Mesenchymal stem cell (in vitro differentiated cells and primary cell): Measurements from ENCODE around the gene DLL1.

Experiments
- DNase-seq: peaks from one replicate; pipeline ENCODE4 v3.0.0-alpha.2; 2013
- H2AFZ ChIP-seq: one replicate; pipeline ENCODE4 v1.6.1; 2013; ENCODE audit warnings: low read depth, mild to moderate bottlenecking, control low read depth, inconsistent platforms, low read length, moderate library complexity
- H2AK5ac ChIP-seq: 2 replicates; pipeline ENCODE4 v1.6.1; 2013; ENCODE audit warnings: low read length, moderate library complexity, mild to moderate bottlenecking, inconsistent platforms; ENCODE audit not compliant: severe bottlenecking
- H2BK120ac ChIP-seq: one replicate; pipeline ENCODE4 v1.6.1; 2013; ENCODE audit warnings: low read depth, mild to moderate bottlenecking, inconsistent platforms, low read length, moderate library complexity
- H2BK12ac ChIP-seq, 2 experiments: one replicate each; pipeline ENCODE4 v1.6.1; 2013; ENCODE audit warnings: inconsistent platforms in 2 of 2, low read length in 2 of 2, mild to moderate bottlenecking in 2 of 2, moderate library complexity in 2 of 2, control low read depth in 1 of 2
- H2BK15ac ChIP-seq: one replicate; pipeline ENCODE4 v1.6.1; 2013; ENCODE audit warnings: mild to moderate bottlenecking, low read depth, inconsistent platforms; ENCODE audit not compliant: poor library complexity, severe bottlenecking
- H2BK5ac ChIP-seq: 2 replicates; pipeline ENCODE4 v1.6.1; 2013; ENCODE audit warnings: low read depth, mild to moderate bottlenecking, low read length, control low read depth, inconsistent platforms; ENCODE audit not compliant: poor library complexity, severe bottlenecking
- H3K14ac ChIP-seq, 2 experiments: one replicate each; pipeline ENCODE4 v1.6.1; 2013; ENCODE audit warnings: inconsistent platforms in 2 of 2, low read length in 2 of 2, control low read depth in 1 of 2, mild to moderate bottlenecking in 1 of 2, moderate library complexity in 1 of 2
- H3K18ac ChIP-seq, 2 experiments: one replicate each; pipeline ENCODE4 v1.6.1; 2013; ENCODE audit warnings: inconsistent platforms in 2 of 2, low read length in 2 of 2, control low read depth in 1 of 2, low read depth in 1 of 2, mild to moderate bottlenecking in 1 of 2
- H3K23ac ChIP-seq, 2 experiments: one replicate each; pipeline ENCODE4 v1.6.1; 2013; ENCODE audit warnings: inconsistent platforms in 2 of 2, low read length in 2 of 2, mild to moderate bottlenecking in 2 of 2, moderate library complexity in 2 of 2, control low read depth in 1 of 2
- H3K27ac ChIP-seq: 2 replicates; pipeline ENCODE4 v1.5.1; 2013; ENCODE audit warnings: mild to moderate bottlenecking, moderate library complexity, low read length, control low read depth, inconsistent platforms; ENCODE audit not compliant: poor library complexity, severe bottlenecking
- H3K27me3 ChIP-seq, 2 experiments: 2 replicates each; pipeline versions ENCODE4 v1.6.1 to v1.7.0; 2013; ENCODE audit warnings: low read length in 2 of 2, mild to moderate bottlenecking in 2 of 2, moderate library complexity in 2 of 2, control low read depth in 1 of 2, inconsistent platforms in 1 of 2; ENCODE audit not compliant: control insufficient read depth in 1 of 2, insufficient read depth in 1 of 2
- H3K36me3 ChIP-seq, 2 experiments: 2 replicates each; pipeline versions ENCODE4 v1.6.1 to v1.7.0; 2013; ENCODE audit warnings: low read length in 2 of 2, control low read depth in 1 of 2, inconsistent platforms in 1 of 2, low read depth in 1 of 2, mild to moderate bottlenecking in 1 of 2; ENCODE audit not compliant: insufficient read depth in 2 of 2, control insufficient read depth in 1 of 2
- H3K4ac ChIP-seq, 2 experiments: one replicate each; pipeline ENCODE4 v1.6.1; 2013; ENCODE audit warnings: inconsistent platforms in 2 of 2, low read length in 2 of 2, mild to moderate bottlenecking in 2 of 2, moderate library complexity in 2 of 2, control low read depth in 1 of 2, low read depth in 1 of 2
- H3K4me1 ChIP-seq: 2 replicates; pipeline ENCODE4 v1.6.1; 2013; ENCODE audit warnings: low read depth, low read length, control low read depth; ENCODE audit not compliant: control insufficient read depth, insufficient read depth
- H3K4me2 ChIP-seq: 2 replicates; pipeline ENCODE4 v1.6.1; 2013; ENCODE audit warnings: low read length, mild to moderate bottlenecking, inconsistent platforms; ENCODE audit not compliant: poor library complexity, severe bottlenecking
- H3K4me3 ChIP-seq, 2 experiments: 2 replicates each; pipeline versions ENCODE4 v1.5.1 to v1.7.0; 2013; ENCODE audit warnings: low read length in 2 of 2, mild to moderate bottlenecking in 2 of 2, control low read depth in 1 of 2, low read depth in 1 of 2; ENCODE audit not compliant: insufficient read depth in 1 of 2
- H3K79me1 ChIP-seq: replicated peaks from 2 replicates; pipeline ENCODE4 v1.6.1; 2013; ENCODE audit warnings: mild to moderate bottlenecking, control low read depth, low read length, inconsistent platforms; ENCODE audit not compliant: poor library complexity, severe bottlenecking
- H3K9ac ChIP-seq: 2 replicates; pipeline ENCODE4 v1.7.0; 2013; ENCODE audit warnings: mild to moderate bottlenecking, low read length, moderate library complexity
- H3K9me3 ChIP-seq: 2 replicates; pipeline ENCODE4 v1.7.0; 2013; ENCODE audit warnings: mild to moderate bottlenecking, low read length; ENCODE audit not compliant: control insufficient read depth
- H4K8ac ChIP-seq: one replicate; pipeline ENCODE4 v1.6.1; 2013; ENCODE audit warnings: inconsistent platforms, mild to moderate bottlenecking, low read length, moderate library complexity
- H4K91ac ChIP-seq: one replicate; pipeline ENCODE4 v1.6.1; 2013; ENCODE audit warnings: mild to moderate bottlenecking, low read length, inconsistent platforms
- WGBS: methylation state at CpG from one replicate; pipeline ENCODE4 v1.1.7; 2013; ENCODE audit warnings: mixed read lengths; 5-methylcytosine and 5-hydroxymethylcytosine counted together

DLL1 gene

GRCh38 chr6:170257376-170257775, 33.5 kb downstream of the DLL1 start:
- no peak overlapping the region for H2BK120ac ChIP-seq
- no peak overlapping the region for H3K14ac ChIP-seq
- H3K9ac ChIP-seq, result no peak overlapping the region
- H3K36me3 ChIP-seq, result no peaks in the 10 kb centered on the region
- H2BK15ac ChIP-seq, result no peak overlapping the region
- H3K4ac ChIP-seq, result no peak overlapping the region
- H3K27ac ChIP-seq, result no peak overlapping the region
- H3K27me3 ChIP-seq, result peaks cover 15 to 44% of the 10 kb centered on the region in 2 experiments
- H2BK5ac ChIP-seq, result no peak overlapping the region
- DNase-seq, result no peak
- no peak overlapping the region for H2AK5ac ChIP-seq
- no peak overlapping the region for H3K4me2 ChIP-seq
- peaks cover 3% of the 10 kb centered on the region for H3K4me1 ChIP-seq
- no peak overlapping the region for H2BK12ac ChIP-seq
- no peak overlapping the region for H4K91ac ChIP-seq
- H2AFZ ChIP-seq, result no peak overlapping the region
- H3K18ac ChIP-seq, result no peak overlapping the region
- no peaks in the 10 kb centered on the region for H3K9me3 ChIP-seq
- H3K79me1 ChIP-seq, result no peaks in the 10 kb centered on the region
- H3K4me3 ChIP-seq, result no peak overlapping the region
- 71% methylated on average over 4 of the region's 4 CpGs for WGBS
- no peak overlapping the region for H4K8ac ChIP-seq
- H3K23ac ChIP-seq, result no peak overlapping the region

GRCh38 chr6:170256641-170257040, 34.2 kb downstream of the DLL1 start:
- Histone ChIP-seq H3K18ac (no peak overlapping the region), H3K4me1 (peaks cover 3% of the 10 kb centered on the region), H3K4me2 (no peak overlapping the region), H3K27me3 (peaks cover 15 to 44% of the 10 kb centered on the region in 2 experiments), H2BK15ac (no peak overlapping the region), H3K4me3 (no peak overlapping the region), H3K9me3 (no peaks in the 10 kb centered on the region), H4K8ac (no peak overlapping the region), H2BK5ac (no peak overlapping the region), H2AFZ (no peak overlapping the region), H3K23ac (no peak overlapping the region), H3K36me3 (no peaks in the 10 kb centered on the region), H2BK12ac (no peak overlapping the region), H3K4ac (no peak overlapping the region), H2AK5ac (no peak overlapping the region), H4K91ac (no peak overlapping the region), H3K14ac (no peak overlapping the region), H3K79me1 (no peaks in the 10 kb centered on the region), H3K9ac (no peak overlapping the region), H3K27ac (no peak overlapping the region), H2BK120ac (no peak overlapping the region)
- 89% methylated on average over 21 of the region's 21 CpGs for WGBS
- no peak for DNase-seq

- Histone ChIP-seq H3K4me1 (peaks cover 3% of the 10 kb centered on the region), H3K27ac (no peak overlapping the region), H2AK5ac (no peak overlapping the region), H4K91ac (no peak overlapping the region), H2AFZ (no peak overlapping the region), H4K8ac (no peak overlapping the region), H3K4me2 (no peak overlapping the region), H3K4me3 (no peak overlapping the region), H3K27me3 (peaks cover 22 to 54% of the 10 kb centered on the region in 2 experiments), H3K9ac (no peak overlapping the region), H3K14ac (no peak overlapping the region), H3K36me3 (no peaks in the 10 kb centered on the region), H3K23ac (no peak overlapping the region), H2BK120ac (no peak overlapping the region), H3K18ac (no peak overlapping the region), H2BK12ac (no peak overlapping the region), H3K4ac (no peak overlapping the region), H3K9me3 (no peaks in the 10 kb centered on the region), H3K79me1 (no peaks in the 10 kb centered on the region), H2BK15ac (no peak overlapping the region), H2BK5ac (no peak overlapping the region)
- DNase-seq, result no peak
- 90% methylated on average over 31 of the region's 32 CpGs for WGBS
Measured at GRCh38 chr6:170255426-170256125, 35.3 kb downstream of the DLL1 start.

- Histone ChIP-seq H2BK5ac (no peak overlapping the region), H2AFZ (no peak overlapping the region), H2BK15ac (no peak overlapping the region), H3K4me3 (peak overlapping the region in 1 of 2 experiments; percentile 14), H2BK120ac (no peak overlapping the region), H3K9me3 (no peaks in the 10 kb centered on the region), H3K79me1 (no peaks in the 10 kb centered on the region), H3K27me3 (peaks cover 22 to 63% of the 10 kb centered on the region in 2 experiments), H3K36me3 (no peaks in the 10 kb centered on the region), H2BK12ac (no peak overlapping the region), H2AK5ac (no peak overlapping the region), H3K4me1 (peaks cover 3% of the 10 kb centered on the region), H3K23ac (no peak overlapping the region), H3K4ac (no peak overlapping the region), H3K18ac (no peak overlapping the region), H3K27ac (no peak overlapping the region), H3K14ac (no peak overlapping the region), H3K9ac (no peak overlapping the region), H3K4me2 (no peak overlapping the region), H4K91ac (no peak overlapping the region), H4K8ac (no peak overlapping the region)
- 82% methylated on average over 10 of the region's 14 CpGs for WGBS
- no peak for DNase-seq
Measured at GRCh38 chr6:170254315-170255213, 36.3 kb downstream of the DLL1 start.
